Putamen (tissue), 1 donor: ENCODE data around the gene ITK.

Source experiments
- DNase-seq: peaks from one replicate; pipeline ENCODE4 v3.0.0-alpha.2; 2016; ENCODE audit warnings: low spot score

Gene ITK

DNA sequence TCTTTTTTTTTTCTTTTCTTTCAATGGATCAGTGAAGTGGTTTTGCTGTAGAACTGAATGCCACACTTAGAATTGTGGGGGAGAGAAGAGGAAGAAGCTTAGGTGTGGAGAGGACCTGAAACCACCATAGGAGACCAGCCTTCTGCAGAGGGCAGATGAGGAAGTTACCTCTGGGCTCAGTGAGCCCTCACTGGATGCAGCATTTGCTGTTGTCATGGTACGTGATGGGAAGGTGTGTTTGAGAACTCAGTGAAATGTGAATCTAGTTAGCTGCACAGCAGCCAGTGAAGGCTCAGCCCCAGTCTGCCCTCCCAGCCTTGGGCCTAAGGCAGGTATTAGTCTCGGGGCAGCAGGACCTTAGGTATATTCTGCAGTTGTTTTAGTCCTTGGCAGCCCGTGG is 102.8 kb downstream of the ITK start:
- no peak for DNase-seq

- DNase-seq = no peak
These were observed 104.0 kb downstream of the ITK start for GRCh38 chr5:157284458-157285212.

GRCh38 chr5:157285310-157286035 is 104.8 kb downstream of the ITK start:
- no peak for DNase-seq

- DNase-seq = no peak
These were observed 106.1 kb downstream of the ITK start for GRCh38 chr5:157286761-157287211.

DNA sequence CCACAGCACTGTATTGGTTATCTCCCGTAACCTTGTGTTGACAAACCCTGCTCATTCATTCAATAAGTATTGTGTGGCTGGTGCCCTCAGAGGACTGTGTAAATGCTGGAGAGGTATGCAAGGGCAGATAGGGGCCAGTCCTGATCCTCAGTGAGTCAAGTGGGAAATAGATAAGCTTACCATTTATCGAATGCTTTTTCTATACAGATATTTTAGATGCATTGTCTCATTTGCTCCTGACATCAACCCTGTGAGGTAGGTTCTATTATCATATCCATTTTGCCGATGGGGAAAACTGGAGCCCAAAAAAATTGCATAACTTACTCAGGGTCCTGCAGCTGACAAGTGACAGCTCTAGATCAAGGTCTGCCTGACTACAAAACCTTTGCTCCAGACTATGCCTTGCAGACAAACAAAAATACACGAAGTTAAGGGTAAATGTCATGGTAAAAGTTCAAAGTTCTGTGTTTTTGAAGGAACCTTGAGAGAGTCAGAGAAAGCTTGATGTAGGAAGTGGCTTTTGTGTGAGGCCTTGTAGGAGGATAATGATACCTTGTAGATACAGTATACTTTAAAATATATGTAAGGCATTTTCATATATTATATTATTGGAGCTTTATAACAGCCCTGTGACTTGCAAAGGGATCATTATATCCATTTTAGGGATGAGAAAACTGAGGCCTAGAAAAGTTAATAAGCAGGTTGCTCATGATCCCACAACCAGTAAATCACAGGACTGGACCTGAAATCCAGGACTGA is 107.9 kb downstream of the ITK start:
- no peak for DNase-seq

DNA sequence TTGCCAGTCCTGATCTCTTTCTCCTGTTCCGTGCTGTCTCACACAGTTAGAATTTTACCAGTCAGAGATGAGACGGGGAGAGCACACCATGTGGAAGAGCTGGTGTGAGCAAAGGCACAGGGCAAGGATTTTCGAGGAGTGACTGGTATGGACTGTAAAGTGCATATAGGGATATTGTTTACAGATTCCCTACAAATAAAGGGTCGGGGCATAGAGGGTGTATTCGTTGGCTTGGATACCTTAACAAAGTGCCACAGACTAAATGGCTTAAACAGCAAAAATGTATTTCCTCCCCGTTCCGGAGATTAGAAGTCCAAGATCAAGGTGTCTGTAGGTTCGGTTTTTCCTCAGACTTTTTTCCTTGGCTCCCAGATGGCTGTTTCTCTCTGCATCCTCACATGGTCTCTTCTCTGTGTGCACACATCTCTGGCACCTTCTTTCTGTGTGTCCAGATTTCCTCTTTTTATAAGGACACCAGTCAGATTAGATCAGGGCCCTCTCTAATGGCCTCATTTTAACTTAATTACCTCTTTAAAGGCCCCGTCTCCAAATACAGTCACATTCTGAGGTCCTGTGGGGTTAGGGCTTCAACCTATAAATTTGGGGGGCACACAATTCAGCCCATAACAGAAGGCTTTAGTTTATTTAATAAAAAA is 108.7 kb downstream of the ITK start:
- no peak for DNase-seq

GRCh38 chr5:157290156-157290980 is 109.7 kb downstream of the ITK start:
- no peak for DNase-seq

DNA sequence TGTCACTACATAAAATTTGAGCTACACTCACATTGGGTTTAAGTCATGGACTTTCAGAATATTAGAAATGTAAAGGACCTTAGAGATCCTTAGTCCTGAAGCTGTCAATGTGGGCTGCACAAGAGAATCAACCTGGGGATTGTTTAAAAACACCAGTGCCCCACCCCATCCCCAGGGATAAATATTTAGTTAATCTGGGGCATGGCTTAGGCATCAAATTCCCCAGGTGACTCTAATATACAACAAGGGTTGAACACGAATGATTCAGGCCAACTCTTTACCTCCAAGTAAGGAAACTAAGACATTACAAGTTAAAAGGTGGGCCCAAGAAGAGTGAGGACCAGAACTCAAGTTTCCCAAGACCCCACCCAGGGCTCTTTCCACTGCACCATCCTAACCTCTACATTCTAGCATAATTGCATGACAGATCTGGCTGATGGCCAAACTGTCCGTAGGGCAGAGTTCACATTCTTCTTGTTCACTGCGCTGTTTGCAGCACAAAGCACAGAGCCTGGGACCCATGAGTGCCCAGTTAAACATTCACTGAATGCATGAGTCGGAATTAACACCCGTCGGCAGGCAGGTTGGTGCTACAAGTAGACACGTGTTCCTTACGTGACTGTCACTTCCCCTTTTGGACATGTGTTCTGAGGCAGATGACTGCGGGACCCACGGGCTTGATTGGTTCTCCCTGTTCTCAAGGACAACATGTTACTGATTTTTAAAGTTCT is 110.5 kb downstream of the ITK start:
- no peak for DNase-seq

GRCh38 chr5:157292599-157292998 is 112.0 kb downstream of the ITK start:
- DNase-seq = no peak

GRCh38 chr5:157294407-157295091 is 113.9 kb downstream of the ITK start:
- DNase-seq = no peak

- DNase-seq = no peak
These were observed 114.6 kb downstream of the ITK start for GRCh38 chr5:157295247-157295646.

DNA sequence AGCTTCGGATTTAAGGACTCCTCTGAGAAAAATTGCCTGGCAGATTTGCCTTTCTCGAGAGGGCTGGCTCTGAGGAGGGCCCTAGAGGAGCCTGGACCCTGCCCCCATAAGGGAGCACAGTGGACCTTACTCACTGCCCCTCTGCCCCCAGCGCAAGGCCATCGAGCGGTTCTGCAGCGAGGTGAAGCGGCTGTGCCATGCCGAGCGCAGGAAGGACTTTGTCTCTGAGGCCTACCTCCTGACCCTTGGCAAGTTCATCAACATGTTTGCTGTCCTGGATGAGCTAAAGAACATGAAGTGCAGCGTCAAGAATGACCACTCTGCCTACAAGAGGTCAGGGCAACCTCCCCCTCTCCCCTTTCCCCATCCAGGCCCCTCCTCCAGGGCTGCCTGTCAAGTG is 119.9 kb downstream of the ITK start:
- no peak for DNase-seq

DNA sequence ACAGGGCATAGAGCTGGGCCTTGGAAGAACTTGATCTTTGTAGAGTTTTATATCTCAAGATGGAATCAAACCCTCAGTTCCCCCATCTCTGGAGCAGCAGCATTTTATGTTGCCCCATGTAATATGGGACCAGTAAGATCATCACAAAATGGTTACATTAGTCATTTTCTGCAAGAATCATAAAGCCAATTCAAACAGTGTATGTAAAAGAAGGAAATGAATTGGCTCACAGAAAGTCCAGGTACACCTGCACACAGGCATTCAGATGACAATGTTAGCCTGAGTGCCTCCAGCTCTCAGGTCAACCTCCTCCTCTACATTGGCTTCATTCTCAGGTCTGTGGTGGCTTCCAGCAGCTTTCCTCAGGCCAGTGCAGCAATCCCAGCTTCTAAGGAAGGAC is 120.4 kb downstream of the ITK start:
- no peak for DNase-seq

DNA sequence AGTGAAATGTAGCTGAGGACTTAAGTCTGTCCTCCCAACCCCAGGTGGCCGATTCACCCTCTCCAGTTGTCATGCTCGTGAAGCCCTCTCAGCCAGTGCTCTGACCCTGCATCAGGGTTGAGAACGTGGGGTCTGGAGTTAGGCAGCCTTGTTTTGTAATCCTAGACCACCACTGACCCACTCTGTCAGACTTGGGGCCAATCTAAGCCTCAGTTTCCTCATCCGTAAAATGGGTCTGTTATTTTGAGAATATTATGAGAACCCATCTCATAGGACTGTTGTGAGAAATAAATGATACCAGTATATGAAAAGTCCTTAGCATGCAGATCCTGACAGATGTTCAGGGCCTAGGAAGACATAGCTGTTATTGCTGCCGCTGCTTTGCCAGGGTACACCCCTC is 122.4 kb downstream of the ITK start:
- no peak for DNase-seq

DNA sequence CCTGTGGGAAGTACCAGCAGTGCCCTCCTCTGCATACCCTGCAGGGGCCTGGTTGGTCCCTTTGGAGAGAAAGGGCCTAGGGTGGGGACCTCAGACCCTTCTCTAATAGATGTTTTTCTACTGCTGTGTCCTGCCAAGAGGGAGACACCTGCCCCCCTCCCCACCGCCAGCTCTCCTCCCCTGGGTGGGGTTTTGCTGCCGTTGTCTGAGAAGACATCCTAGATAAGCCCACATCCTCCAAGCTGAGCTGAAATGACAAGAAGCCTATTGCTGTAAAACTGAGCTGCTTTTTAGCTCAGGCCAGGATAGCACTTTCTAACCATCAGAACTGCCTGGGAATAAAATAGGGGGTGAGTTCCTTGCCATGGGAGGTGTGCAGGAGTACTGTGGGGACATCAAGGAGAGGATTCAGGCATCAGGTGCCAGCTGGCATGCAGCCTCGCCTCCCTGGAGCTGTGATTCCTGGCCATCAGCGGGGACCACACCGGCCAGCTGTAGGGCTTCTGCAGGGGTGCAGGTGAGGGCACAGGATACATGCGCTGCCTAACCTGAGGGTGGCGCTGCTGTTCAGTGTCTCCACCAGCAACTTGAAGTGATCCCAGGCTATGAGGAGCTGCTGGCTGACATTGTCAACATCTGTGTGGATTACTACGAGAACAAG is 123.2 kb downstream of the ITK start:
- no peak for DNase-seq
